Pons (tissue), 1 donor: ENCODE data around the gene DRICH1.
"Not testable (repeated sequence)": the region's sequence is repeated elsewhere in the genome, so short reads cannot be mapped to it uniquely, and the experiment has no call there.

Source experiments
- DNase-seq: peaks from one replicate; pipeline ENCODE4 v3.0.0-alpha.2; 2016; ENCODE audit warnings: low spot score

The DRICH1 gene

DNA sequence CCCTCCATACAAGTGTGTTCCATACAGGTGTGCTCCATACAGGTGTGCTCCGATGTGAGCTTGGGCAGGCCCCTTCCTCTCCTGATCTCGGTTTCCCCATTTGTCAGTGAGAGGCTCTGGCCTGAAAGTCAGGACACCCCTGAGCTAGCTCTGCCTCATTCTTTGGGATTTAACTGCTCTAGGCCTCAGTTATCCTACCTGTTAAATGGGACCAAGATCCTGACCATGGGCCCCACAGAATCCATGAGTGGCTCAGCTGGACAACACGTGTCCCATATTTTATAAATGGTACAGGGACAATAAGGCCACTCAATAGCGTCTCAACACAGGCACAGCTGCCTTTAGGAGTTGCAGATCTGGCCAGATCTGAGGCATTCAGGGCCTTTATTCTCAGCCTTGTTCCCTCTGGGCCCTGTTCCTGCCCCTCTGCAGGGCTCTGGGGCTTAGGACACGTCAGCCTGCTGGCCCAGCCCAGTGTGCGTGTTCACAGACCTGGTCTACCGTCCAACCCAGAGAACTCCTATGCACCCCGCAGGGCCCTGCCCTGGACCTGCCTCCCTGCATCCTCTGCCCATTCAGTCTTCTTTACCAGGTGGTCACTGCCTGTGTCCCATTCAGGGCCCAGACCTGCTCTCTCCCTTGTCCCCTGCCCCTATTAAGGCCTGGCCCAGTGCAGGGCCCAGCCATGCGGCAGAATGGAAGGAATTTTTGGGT is 33.2 kb downstream of the DRICH1 start:
- no peak for DNase-seq

GRCh38 chr22:23597576-23598268 is 34.4 kb downstream of the DRICH1 start:
- DNase-seq = not testable (repeated sequence)

GRCh38 chr22:23595904-23596303 is 36.2 kb downstream of the DRICH1 start:
- DNase-seq = not testable (repeated sequence)

DNA sequence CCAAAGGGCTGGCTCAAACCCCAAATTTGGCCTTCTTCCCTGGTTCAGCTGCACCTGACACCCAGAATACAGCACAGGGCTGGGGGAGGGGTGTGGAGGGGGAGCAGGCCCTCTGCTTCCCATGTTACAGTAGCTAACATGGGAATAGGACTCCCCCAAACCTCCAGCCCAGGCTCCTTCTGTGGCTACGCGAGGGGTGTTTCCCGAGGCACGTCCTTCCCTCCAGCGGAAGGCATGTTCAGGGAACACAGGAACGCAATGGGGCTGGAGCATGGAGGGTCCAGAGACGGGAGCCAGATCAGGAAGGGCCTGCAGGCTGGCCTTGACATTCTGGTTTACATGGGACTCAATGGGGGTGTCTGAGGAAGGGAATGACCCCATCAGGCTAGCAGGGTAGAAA is 40.3 kb downstream of the DRICH1 start:
- DNase-seq = no peak

- DNase-seq = peak; percentile 17
Observed at GRCh38 chr22:23591201-23591791, 40.8 kb downstream of the DRICH1 start.

GRCh38 chr22:23583836-23584235 is 48.3 kb downstream of the DRICH1 start:
- DNase-seq = no peak

GRCh38 chr22:23583153-23583552 is 49.0 kb downstream of the DRICH1 start:
- no peak for DNase-seq

- no peak for DNase-seq
Observed at GRCh38 chr22:23581260-23581650, 50.9 kb downstream of the DRICH1 start.

DNA sequence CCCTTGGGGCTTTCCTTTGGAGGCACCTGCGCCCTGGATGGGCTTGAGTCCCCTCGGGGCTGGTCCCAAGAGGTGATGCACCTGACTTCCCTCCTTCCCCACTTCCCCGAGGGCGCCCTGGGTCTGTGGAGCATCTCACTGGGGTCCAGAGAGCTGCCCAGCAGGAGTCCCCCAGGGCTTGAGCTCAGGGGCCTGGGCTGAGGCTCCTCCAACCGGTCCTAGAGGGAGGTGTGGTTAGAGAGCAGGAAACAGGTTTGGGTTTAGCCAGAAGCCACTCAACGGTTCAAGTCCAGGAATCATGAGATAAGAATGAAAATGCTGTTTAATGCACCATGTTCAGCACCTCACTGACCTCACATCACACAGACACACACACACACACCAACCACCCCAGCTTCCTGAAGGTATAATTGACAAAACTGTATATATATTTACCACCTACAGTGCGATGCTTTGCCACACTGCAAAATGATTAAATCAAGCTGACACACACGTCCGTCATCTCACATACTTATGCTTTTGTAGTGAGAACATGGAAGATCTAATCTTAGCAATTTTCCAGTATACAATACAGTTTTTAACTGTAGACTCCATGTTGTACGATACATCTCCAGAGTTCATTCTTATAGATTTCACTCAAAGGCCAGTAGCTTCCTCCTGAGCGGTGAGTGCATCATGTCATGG is 51.4 kb downstream of the DRICH1 start:
- no peak for DNase-seq

DNA sequence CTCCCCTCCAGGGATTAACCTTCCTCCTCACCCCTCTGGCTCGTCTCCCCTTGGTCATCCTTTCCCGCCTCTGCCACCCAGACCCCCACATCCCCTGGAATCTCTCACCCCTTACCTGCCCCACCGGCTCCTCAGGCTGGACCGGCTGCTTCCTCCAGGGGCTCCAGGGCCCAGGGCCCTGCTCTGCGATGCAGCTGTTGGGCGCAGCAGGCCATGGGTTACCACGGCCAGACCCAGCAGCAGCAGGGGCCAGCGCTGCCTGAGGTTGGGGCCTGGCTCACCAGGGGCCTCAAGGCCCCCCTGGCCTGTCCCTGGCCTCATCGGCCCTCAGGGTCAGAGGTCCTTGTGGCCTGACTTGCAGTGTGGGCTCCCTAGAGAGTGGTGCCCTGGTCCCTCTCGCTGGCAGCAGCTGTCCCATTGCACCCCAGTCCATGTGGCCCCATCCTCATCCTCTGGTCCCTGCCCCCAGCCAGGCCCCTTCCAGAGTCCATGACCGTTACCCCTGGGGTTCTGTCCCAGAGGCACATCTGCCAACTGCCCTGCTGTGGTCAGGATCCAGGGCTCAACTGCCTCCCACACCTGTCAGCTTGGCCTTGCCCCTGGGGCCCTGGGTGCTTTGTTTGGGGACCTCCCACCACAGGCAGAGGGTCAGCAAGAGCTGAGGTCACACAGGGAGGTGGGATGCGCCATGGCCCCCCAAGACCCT is 52.1 kb downstream of the DRICH1 start, which contains the start of gene IGLL1:
Gene IGLL1 (minus strand): TSS at position 421 of the 706 bp plus-strand sequence. CDS start 100 bp downstream, at position 321.
- no peak for DNase-seq

DNA sequence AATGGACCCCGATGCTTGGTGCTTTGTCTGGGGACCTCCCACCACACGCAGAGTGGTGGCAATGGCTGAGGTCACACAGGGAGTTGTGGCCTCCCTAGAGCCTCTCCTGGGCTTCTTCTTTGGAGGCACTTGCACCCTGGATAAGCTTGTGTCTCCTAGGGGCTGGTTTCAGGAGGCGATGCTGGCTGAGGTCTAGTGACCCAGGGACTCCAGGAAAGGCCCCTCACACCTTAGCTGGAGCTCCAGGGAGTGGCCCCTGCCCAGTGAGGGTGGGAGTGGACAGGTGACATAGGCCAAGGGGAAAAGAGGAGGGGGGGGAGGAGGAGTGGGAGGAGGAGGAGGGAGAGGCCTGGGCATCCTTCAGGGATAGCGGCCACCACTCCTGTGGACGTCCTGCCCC is 52.8 kb downstream of the DRICH1 start:
- DNase-seq = no peak

DNA sequence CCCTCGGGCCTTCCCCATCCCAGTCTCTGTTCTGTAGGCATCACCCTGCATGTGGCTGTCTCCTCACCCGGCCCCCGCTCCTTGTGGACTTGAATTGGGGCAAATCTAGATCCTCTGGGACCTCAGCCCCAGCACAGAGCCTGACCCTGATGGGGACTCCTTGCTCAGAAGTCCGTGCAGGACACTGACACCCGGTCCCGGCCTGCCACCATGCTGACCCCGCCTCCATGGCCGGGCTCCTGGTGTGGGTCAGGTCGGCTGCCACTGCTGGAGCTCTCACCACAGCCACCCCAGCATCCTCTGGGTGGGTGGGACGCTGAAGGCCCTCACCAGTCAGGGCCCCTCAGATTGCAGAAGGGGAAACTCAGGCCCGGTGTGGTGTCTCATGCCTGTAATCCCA is 53.8 kb downstream of the DRICH1 start:
- no peak for DNase-seq

- no peak for DNase-seq
Observed at GRCh38 chr22:23576681-23577080, 55.4 kb downstream of the DRICH1 start.

DNA sequence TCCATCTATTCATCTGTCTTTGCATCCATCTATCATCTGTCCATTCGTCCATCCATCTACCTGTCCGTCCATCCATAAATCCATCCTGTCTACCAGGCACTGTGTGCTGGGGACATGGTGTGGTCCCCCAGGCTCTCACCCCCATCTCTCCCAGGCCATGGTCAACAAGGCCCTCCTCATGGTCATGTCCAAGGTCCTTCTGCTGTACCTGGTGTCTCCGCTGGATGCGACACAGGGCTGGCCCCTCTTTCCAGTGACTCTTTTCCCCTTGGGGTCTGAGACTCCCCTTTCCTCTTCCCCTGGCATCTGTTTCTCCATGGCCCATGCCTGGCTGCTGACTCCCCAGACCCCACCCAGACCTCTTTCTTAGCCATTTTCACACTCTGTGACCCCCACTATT is 56.5 kb downstream of the DRICH1 start:
- DNase-seq = no peak

GRCh38 chr22:23574877-23575276 is 57.2 kb downstream of the DRICH1 start:
- DNase-seq = no peak

DNA sequence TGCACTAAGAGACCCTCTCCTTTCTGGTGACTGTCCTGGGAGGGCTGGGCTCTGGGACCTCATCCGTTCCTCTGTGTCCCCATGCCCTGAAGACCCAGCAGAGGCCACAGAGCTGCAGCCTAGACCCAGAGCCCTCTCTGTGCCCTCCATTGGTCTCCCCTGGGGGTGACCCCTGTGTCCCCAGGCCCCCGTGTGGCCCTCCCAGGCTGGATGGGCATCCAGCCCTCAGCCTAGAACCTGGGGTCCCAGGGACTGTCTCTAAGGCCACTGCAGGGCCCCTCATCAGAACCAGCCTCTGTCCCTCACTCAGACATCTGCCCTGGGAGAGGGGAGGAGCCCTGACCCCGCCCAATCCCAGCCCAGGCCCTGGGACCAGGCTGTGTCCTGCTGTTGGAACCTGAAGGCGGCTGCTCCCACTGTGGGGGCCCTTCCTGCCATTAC is 57.7 kb downstream of the DRICH1 start:
- no peak for DNase-seq

DNA sequence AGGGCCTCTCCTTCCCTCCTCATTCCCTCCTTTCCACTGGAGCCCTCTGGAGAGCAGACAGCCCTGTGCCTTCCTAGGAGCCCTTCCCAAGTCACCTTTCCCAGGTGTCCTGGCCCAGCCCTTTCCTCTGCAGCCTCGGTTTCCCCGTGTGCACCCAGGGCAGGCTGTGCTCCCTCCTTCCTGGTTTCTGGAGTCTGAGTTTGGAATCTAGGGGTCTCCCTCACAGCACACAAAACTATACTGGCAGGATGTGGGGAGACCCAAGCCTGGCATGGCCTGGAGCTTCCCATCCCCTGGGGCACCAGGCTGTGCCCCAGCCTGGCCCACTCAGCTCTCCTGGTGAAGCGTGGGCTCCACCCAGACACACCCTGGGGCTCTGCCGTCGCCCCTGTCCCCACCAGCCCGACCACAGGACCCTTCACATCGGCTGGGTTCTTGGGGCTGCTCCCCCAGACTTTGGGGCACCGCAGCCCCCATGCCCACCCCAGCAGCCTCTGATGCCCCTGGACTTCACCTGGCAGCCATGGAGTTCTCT is 58.4 kb downstream of the DRICH1 start:
- DNase-seq = not testable (repeated sequence)

GRCh38 chr22:23573106-23573505 is 59.0 kb downstream of the DRICH1 start:
- not testable (repeated sequence) for DNase-seq

GRCh38 chr22:23571486-23571885 is 60.6 kb downstream of the DRICH1 start:
- DNase-seq = no peak

DNA sequence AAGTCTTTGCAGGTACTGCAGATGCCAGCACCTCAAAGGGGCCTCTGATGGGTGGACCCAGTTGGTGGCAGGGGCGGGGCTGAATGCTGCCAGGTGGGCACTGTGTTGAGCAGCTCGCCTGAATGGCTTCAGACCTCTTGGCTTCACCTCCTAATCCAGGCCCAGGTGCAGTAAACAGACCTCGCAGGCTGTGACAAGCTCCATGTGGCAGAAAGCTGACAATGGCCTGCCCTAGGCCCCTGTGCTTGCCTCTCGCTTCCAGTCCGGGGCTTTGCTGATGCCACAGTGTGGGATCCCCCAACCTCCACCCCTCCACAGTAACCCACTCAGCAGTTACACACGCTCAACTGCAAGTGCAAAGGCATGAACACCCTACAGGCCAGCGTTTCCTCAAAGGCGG is 61.4 kb downstream of the DRICH1 start:
- DNase-seq = no peak

GRCh38 chr22:23569716-23570115 is 62.4 kb downstream of the DRICH1 start:
- no peak for DNase-seq

- DNase-seq = no peak
Observed at GRCh38 chr22:23569291-23569690, 62.8 kb downstream of the DRICH1 start.
